ENCODE data around the gene RPS6KA2.

GRCh38 chr6:166523782-166524559 is 103.1 kb downstream of the RPS6KA2 start:
- TF ChIP-seq CTCF (conservative IDR thresholded peaks at IDR 0.05) (no peak), EZH2 (IDR thresholded peaks at IDR 0.05; ENCODE audit: low read depth) (no peak)
